ENCODE measurements around the gene NBPF6.
"Not testable (repeated sequence)": the region's sequence is repeated elsewhere in the genome, so short reads cannot be mapped to it uniquely, and the experiment has no call there.

NBPF6 gene

DNA sequence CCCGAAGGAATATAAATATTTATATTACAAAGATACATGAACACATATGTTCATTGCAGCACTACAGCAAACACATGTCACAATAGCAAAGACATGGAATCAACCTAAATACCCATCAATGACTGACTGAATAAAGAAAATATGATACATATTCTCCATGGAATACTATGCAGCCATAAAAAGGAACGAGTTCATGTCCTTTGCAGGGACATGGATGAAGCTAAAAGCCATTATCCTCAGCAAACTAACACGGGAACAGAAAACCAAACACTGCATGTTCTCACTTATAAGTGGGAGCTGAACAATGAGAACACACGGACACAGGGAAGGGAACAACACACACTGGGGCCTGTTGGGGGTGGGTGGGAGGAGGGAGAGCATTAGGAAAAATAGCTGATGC lies 46.7 kb downstream of the NBPF6 start:
- not testable (repeated sequence) for DNase-seq (ENCODE audit: low read depth in 2 of 2)

DNA sequence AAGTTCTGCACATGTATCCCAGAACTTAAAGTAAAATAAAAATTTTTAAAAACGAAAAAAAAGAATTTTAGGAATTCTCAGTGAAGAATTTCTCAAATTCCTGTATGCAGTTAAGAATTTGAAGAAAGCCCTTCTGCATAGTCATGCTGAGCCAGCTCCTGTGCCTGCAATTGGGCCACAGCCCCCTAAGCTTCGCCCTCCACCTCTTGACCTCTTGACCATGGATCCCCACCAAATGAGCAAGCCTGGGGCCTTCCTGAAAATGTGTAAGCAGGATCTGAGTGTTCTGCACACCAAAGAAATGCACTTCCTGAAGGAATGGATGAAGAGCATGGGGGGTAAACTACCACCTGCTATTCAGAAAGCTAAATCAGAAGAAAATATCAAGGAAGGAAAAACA lies 52.0 kb downstream of the NBPF6 start:
- no peak for DNase-seq (ENCODE audit: low read depth in 2 of 2)

DNA sequence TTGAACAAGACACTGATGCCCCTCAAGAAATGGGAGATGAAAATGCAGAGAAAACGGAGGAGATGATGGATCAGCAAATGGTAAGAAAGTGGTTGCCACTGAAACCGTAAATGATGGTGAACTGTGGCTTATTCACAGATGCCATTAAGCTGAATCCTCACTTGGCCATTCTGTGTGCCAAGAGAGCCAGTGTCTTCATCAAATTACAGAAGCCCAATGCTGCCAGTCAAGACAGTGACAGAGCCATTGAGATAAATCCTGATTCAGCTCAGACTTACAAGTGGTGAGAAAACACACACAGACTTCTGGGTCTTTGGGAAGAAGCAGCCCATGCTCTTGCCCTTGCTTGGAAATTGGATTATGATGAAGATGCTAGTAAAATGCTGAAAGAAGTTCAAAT lies 52.5 kb downstream of the NBPF6 start:
- DNase-seq (ENCODE audit: low read depth in 2 of 2): no peak

DNA sequence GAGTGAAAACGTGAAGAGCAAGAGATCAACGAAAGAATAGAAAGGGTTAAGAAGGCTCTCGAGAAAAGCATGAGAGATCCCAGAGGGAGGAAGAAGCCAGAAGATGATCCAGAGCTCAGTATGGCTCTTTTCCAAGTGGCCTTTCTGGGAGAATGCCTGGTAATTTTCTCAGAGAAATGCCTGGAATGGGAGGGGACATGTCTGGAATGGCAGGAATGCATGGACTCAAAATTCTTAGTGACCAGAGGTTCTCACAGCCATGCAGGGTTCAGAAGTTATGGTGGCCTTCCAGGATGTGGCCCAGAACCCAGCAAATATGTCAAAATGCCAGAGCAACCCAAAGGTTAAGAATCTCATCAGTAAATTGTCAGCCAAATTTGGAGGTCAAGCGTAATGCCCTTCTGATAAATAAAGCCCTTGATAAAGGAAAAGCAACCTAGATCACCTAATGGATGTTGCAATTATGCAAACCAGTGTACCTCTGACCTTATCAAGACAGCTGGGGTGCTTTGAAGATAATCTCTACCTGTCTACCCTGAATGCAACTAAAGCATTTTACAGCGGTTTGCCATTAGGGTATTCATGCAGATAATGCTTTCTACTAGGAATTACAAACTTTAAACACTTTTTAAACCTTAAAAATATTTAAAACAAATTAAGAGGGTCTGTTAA lies 53.1 kb downstream of the NBPF6 start:
- DNase-seq (ENCODE audit: low read depth in 2 of 2): no peak

DNA sequence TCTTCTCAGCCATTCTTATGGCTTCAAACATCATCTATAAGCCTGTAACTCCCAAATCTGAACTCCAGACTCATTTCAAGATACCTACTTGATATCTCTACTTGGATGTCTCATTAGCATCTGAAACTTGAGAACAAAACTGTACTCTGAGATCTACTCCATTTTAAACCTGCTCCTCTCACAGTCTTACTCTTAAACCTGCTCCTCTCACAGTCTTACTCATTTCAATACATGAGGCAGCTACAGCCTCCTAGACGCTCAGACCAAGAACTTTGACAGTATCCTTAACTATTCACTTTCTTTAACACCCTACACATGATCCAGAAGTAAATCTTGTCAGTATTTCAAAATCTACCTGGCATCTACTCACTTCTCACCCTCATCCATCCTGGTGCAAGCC lies 54.3 kb downstream of the NBPF6 start:
- no peak for DNase-seq (ENCODE audit: low read depth in 2 of 2)

DNA sequence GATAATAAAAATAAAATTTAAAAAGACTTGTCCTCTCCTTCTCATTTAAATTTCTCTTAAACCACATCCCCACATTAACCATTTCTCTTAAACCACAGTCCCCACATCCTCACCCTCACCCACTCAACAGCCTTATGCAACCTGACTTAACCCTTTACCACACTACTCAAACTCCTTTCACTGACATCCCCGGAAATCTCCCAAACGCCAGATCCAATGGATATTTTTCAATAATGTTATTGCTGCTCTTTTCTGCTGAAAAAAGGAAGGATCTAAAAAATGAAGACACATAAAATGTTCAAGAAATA lies 55.6 kb downstream of the NBPF6 start:
- DNase-seq (ENCODE audit: low read depth in 2 of 2): no peak

DNA sequence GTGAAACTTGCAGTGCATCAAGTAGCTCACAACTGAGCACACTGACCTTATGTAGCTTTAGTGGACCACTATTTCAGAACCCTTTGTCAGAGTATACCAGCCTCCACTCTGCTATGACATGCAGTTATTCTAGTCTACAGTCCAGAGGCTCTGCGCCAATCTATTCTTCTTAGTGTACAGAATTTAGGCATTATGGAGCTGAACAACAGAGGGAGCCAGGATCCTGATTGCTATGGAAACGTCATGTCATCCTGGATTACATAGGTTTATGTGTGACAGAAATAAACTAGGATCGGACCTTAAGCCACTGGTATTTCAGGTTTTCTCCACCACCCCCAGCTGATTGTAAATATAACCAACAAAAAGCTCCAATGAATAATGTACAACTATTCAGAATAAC lies 61.6 kb downstream of the NBPF6 start:
- DNase-seq (ENCODE audit: low read depth in 2 of 2): no peak

DNA sequence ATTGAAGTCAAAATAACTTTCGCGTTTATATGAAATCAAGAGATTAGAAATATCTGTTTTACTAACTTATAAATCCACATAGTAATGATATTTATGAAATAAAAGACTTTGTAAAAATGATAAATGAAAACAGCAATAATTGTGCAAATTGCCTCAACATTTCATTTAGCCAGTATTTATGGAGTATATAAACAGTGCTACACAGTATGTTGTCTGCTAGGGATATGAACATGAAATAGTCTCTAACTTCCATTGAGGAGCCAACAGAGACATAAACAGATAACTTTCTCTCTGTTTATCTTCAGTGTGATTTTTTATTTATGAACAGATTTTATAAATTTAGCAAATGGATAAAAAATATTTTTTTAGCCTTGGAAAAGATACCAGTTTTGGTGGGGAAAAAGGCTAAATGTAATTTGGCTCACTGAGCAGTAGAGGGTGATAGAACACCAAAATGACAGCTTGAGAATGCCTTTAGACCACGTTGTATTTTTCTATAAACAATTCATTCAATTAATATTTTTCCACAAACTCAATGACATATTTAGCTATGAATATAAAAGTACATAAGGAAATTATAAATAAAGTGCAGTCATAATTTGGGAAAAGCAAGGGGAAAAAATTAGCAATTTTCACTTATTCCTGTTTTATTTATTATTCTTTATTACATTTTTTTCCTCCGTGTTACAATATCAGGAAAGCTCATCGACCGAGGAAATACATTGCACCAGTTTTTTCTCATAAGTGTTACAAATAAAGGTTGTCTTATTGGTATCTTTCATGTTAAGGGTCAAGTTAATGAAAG lies 62.3 kb downstream of the NBPF6 start:
- no peak for DNase-seq (ENCODE audit: low read depth in 2 of 2)

DNA sequence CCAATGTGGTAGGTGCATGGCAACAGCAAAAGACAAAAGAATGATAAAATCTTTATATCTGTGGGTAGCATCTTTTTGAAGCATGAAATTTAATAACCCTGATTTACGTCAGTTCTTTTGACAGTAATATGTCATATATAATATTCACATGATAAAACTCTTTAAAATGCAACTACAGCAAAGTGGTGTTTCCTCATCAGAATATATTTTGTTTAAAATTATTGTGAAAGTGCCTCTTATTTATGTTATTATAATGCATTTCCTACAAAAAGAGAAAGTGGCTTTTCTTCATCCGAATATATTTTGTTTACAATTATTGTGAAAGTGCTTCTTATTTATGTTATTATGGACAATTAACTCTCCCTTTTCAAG lies 62.9 kb downstream of the NBPF6 start:
- no peak for DNase-seq (ENCODE audit: low read depth in 2 of 2)

DNA sequence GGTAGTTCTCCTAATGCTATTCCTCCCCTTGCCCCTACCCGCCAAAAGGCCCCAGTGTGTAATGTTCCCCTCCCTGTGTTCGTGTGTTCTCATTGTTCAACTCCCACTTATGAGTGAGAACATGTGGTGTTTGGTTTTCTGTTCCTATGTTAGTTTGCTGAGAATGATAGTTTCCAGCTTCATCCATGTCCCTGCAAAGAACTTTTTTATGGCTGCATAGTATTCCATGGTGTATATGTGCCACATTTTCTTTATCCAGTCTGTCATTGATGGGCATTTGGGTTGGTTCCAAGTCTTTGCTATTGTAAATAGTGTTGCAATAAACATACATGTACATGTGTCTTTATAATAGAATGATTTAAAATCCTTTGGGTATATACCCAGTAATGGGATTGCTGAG lies 63.8 kb downstream of the NBPF6 start:
- DNase-seq (ENCODE audit: low read depth in 2 of 2): not testable (repeated sequence)

DNA sequence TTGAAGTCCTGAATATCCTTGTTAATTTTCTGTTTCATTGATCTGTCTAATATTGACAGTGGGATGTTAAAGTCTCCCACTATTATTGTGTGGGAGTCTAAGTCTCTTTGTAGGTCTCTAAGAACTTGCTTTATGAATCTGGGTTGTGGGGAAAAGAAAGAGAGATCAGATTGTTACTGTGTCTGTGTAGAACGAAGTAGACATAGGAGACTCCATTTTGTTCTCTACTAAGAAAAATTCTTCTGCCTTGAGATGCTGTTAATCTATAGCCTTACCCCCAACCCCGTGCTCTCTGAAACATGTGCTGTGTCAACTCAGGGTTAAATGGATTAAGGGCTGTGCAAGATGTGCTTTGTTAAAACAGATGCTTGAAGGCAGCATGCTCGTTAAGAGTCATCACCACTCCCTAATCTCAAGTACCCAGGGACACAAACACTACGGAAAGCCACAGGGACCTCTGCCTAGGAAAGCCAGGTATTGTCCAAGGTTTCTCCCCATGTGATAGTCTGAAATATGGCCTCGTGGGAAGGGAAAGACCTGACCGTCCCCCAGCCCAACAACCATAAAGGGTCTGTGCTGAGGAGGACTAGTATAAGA lies 67.3 kb downstream of the NBPF6 start:
- not testable (repeated sequence) for DNase-seq (ENCODE audit: low read depth in 2 of 2)
